ENCODE data around the gene TSPAN31. TPM values are rescaled to one million over a fixed set of nuclear protein-coding genes. Genes with fewer than 3 reads are reported as not detected.

Gene TSPAN31
- total and polyA plus RNA-seq, 2 experiments from 2014 or later, result 47.2 to 70.8 TPM

DNA sequence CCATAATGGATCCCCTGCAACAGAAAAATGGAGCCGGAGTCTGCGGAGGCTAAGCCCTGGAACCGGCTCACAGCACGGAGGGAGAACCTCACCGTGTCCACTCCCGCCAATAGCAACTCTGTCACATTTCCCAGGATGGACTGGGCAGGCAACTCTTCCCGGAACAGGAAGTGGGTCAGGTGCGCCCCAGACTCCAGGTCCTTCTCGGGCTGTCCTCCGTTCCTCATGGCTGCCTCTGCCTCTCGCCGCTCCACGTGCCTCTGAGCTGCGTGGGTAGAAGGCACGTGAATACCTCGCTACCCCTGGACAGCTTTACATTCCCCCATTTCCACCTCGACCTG is 19.8 kb downstream of the TSPAN31 start:
- Histone ChIP-seq H3K36me3 (ENCODE audit: low read depth) (no peaks in the 10 kb centered on the region), H3K9ac (peak overlapping the region; percentile 49), H3K9me2 (ENCODE audit: insufficient read depth) (no peaks in the 10 kb centered on the region), H3K9me3 (ENCODE audit: low read depth) (no peaks in the 10 kb centered on the region), H3K27ac (no peak overlapping the region), H3K79me2 (ENCODE audit: insufficient read depth) (no peaks in the 10 kb centered on the region), H3K27me3 (replicated peaks; ENCODE audit: insufficient read depth) (peaks cover 15% of the 10 kb centered on the region), H4K20me1 (ENCODE audit: insufficient read depth) (no peaks in the 10 kb centered on the region), H3K4me3 (peak overlapping the region; percentile 65), H3F3A (ENCODE audit: insufficient read depth) (peaks cover 4% of the 10 kb centered on the region; the same call in 1 of the 2 replicates), H3K4me2 (ENCODE audit: unreplicated experiment) (peak overlapping the region; percentile 73), H3K4me1 (ENCODE audit: insufficient read depth) (0 out of 2 replicates have a peak, but pooled peaks cover 9% of the 10 kb centered on the region), H2AFZ (peak overlapping the region; percentile 68)
- TF ChIP-seq EZH2 (IDR thresholded peaks at IDR 0.05; ENCODE audit: insufficient read depth, poor library complexity, severe bottlenecking) (no peak), EZH2phosphoT487 (IDR thresholded peaks at IDR 0.05; ENCODE audit: insufficient read depth, low read depth) (no peak)
- in situ Hi-C loops (cut with MboI), result no loop called here
- DNase-seq, result no peak
- WGBS, 2 experiments (ENCODE audit: low coverage in 1 of 2, low lambda C conversion rate in 2 of 2, missing lambda C conversion rate in 2 of 2), result 18 to 22% methylated on average over 13 to 17 of the region's 17 CpGs

DNA sequence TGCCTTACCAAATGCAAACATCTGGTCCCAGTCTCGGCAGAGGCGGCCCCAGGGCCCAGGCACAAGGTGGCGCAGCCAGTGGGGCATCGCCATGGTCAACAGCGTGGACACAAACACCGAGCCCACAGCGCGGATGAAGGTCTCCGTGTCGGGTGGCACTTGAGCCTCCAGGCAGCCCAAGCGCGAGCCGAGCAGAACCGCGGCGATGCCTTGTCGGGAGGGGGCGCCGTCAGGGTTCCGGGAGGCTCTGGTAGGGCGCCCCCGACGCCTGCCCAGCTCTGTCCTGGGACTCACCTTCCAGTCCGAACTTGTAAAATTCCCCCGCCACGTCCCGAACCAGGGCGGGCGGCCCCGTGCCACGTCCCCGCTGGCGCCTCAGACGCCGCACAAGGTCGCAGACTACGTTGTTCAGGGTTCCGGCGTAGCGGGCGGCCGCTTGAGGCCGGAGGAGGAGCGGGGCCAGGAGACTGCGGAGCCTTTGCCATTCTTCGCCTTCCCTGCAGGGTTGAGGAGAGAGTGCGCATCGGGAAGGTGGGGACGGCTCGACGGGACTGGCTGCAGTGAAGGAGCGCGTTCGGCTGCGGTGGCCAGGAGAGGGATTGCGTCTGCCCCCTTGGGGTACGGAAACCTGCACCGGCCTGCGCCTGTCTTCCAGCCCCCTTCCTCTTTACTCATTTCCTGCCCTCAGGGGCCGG is 20.3 kb downstream of the TSPAN31 start:
- Histone ChIP-seq H3K9ac (peak overlapping the region; percentile 49), H3K4me2 (ENCODE audit: unreplicated experiment) (peak overlapping the region; percentile 73)

DNA sequence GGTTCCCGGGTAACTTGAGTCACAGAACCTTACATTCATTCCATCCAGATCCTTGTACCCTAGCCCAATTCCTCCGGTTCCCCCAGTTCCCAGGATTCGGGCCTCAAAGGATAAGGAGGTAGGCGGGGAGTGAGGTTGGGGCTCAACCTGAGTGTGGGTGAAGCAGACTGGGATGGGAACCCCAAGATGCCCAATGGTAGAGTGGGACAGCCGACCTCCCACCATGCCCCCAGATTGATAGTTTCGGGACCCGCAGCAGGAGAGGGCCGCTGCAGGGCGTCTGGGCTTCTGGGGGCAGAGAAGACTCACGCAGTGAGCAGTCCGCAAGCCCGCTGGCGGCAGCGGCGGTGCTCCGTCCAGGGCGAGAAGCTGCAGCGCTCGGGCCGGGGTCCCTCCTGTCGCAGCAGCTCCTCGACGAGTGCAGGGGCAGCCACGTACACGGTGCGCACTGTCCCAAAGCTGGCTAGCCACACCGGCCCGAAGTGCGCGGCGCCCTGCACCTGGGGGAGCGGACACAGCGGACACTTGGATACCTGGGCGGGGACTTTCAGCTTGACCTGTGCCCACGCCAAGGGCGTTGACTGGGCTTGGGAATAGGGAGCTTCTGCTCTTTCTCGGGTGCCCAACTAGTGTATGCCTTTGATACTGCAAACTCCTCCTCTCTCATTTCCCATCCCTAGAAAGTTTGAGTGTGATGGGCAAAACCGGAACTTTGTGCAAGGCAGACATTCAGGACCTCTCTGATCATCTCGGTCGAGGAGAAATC is 21.0 kb downstream of the TSPAN31 start:
- H3K79me2 ChIP-seq (ENCODE audit: insufficient read depth), result peaks cover 7% of the 10 kb centered on the region
- H3K9ac ChIP-seq, result peak overlapping the region; percentile 49
- H3K9me2 ChIP-seq (ENCODE audit: insufficient read depth), result no peaks in the 10 kb centered on the region
- H3F3A ChIP-seq (ENCODE audit: insufficient read depth), result peaks cover 4% of the 10 kb centered on the region; the same call in 1 of the 2 replicates
- H3K9me3 ChIP-seq (ENCODE audit: low read depth), result no peaks in the 10 kb centered on the region
- in situ Hi-C loops (cut with MboI), result no loop called here
- peak; percentile 40 for DNase-seq
- peak overlapping the region; percentile 73 for H3K4me2 ChIP-seq (ENCODE audit: unreplicated experiment)
- peak overlapping the region; percentile 65 for H3K4me3 ChIP-seq
- H3K27ac ChIP-seq, result no peak overlapping the region
- 3 to 6% methylated on average over 27 to 40 of the region's 40 CpGs for WGBS, 2 experiments (ENCODE audit: low coverage in 1 of 2, low lambda C conversion rate in 2 of 2, missing lambda C conversion rate in 2 of 2)
- H3K27me3 ChIP-seq (replicated peaks; ENCODE audit: insufficient read depth), result peaks cover 15% of the 10 kb centered on the region
- peaks cover 9% of the 10 kb centered on the region; the same call in 1 of the 2 replicates for H3K4me1 ChIP-seq (ENCODE audit: insufficient read depth)
- H2AFZ ChIP-seq, result peak overlapping the region; percentile 68
- H3K36me3 ChIP-seq (ENCODE audit: low read depth), result no peaks in the 10 kb centered on the region
- no peaks in the 10 kb centered on the region for H4K20me1 ChIP-seq (ENCODE audit: insufficient read depth)
- TF ChIP-seq EZH2phosphoT487 (IDR thresholded peaks at IDR 0.05; ENCODE audit: insufficient read depth, low read depth) (peak; percentile 21; the same call in 1 of the 2 replicates), EZH2 (IDR thresholded peaks at IDR 0.05; ENCODE audit: insufficient read depth, poor library complexity, severe bottlenecking) (peak; percentile 60)

More for the DNA sequence above, 20.3 kb downstream of the TSPAN31 start:
- H3K27me3 ChIP-seq (replicated peaks; ENCODE audit: insufficient read depth), result peaks cover 15% of the 10 kb centered on the region
- no peaks in the 10 kb centered on the region for H3K9me2 ChIP-seq (ENCODE audit: insufficient read depth)
- WGBS, 2 experiments (ENCODE audit: low coverage in 1 of 2, low lambda C conversion rate in 2 of 2, missing lambda C conversion rate in 2 of 2), result 1 to 4% methylated on average over 38 to 57 of the region's 60 CpGs
- TF ChIP-seq EZH2phosphoT487 (IDR thresholded peaks at IDR 0.05; ENCODE audit: insufficient read depth, low read depth) (0 out of 2 replicates have a peak, but pooled peaks have one; percentile 35), EZH2 (IDR thresholded peaks at IDR 0.05; ENCODE audit: insufficient read depth, poor library complexity, severe bottlenecking) (peak; percentile 18)
- H3K36me3 ChIP-seq (ENCODE audit: low read depth), result no peaks in the 10 kb centered on the region
- H4K20me1 ChIP-seq (ENCODE audit: insufficient read depth), result no peaks in the 10 kb centered on the region
- H3K27ac ChIP-seq, result no peak overlapping the region
- H3K9me3 ChIP-seq (ENCODE audit: low read depth), result no peaks in the 10 kb centered on the region
- peak overlapping the region; percentile 68 for H2AFZ ChIP-seq
- in situ Hi-C loops (cut with MboI), result no loop called here
- H3K4me3 ChIP-seq, result peak overlapping the region; percentile 65
- no peaks in the 10 kb centered on the region for H3K79me2 ChIP-seq (ENCODE audit: insufficient read depth)
- peaks cover 4% of the 10 kb centered on the region; the same call in 1 of the 2 replicates for H3F3A ChIP-seq (ENCODE audit: insufficient read depth)
- peak; percentile 69 for DNase-seq
- H3K4me1 ChIP-seq (ENCODE audit: insufficient read depth), result 0 out of 2 replicates have a peak, but pooled peaks cover 9% of the 10 kb centered on the region

Data from GM23248 (cell line).